IPS-18a (cell line): ENCODE data around the gene CCDC174.

Experiments
- H3K27ac ChIP-seq: one replicate; pipeline ENCODE4 v1.5.1; 2013; ENCODE audit warnings: low read length
- H3K27me3 ChIP-seq: one replicate; pipeline ENCODE4 v1.6.1; 2013; ENCODE audit warnings: mild to moderate bottlenecking, low read length; ENCODE audit not compliant: control insufficient read depth, insufficient read depth
- H3K36me3 ChIP-seq: one replicate; pipeline ENCODE4 v1.6.1; 2013; ENCODE audit warnings: low read depth, low read length; ENCODE audit not compliant: control insufficient read depth
- H3K4me1 ChIP-seq: one replicate; pipeline ENCODE4 v1.6.1; 2013; ENCODE audit warnings: low read depth, low read length; ENCODE audit not compliant: control insufficient read depth
- H3K4me3 ChIP-seq: one replicate; pipeline ENCODE4 v1.5.1; 2013; ENCODE audit warnings: low read length
- H3K9ac ChIP-seq: one replicate; pipeline ENCODE4 v1.6.1; 2013; ENCODE audit warnings: mild to moderate bottlenecking, low read length, moderate library complexity
- H3K9me3 ChIP-seq: one replicate; pipeline ENCODE4 v1.6.1; 2013; ENCODE audit warnings: low read depth, low read length; ENCODE audit not compliant: control insufficient read depth

CCDC174 gene

DNA sequence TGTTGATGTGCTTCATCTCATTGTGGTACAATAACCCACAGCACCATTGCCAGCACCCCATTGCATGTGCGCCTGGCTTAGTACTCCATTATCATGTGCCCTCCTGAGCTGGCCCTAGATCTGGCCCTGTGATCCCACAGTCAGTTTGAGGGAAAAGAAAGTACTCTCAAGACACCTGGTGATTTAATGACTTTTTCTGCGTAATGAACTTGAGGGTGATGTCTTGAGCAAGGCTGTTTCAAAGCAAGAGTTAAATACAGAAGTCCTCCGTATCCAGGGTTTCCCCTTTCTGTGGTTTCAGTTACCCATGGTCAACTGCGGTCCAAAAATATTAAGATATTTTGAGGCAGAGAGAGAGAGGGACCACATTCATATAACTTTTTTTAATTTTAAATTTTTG lies 39.7 kb downstream of the CCDC174 start:
- H3K4me3 ChIP-seq, result no peak overlapping the region
- H3K27me3 ChIP-seq, result no peaks in the 10 kb centered on the region
- H3K9ac ChIP-seq, result no peak overlapping the region
- no peaks in the 10 kb centered on the region for H3K9me3 ChIP-seq
- no peaks in the 10 kb centered on the region for H3K4me1 ChIP-seq
- H3K27ac ChIP-seq, result no peak overlapping the region
- H3K36me3 ChIP-seq, result no peaks in the 10 kb centered on the region

DNA sequence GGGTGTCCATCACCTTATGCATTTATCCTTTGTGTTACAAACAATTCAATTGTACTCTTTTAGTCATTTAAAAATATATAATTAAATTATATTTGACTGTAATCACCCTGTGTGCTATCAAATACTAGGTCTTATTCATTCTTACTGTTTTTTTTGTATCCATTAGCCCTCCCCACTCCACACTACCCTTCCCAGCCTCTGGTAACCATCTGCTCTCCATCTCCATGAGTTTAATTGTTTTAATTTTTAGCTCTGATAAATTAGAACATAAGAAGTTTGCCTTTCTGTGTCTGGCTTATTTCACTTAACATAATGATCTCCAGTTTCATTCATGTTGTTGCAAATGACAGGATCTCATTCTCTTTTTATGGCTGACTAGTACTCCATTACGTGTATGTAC lies 40.2 kb downstream of the CCDC174 start:
- H3K27me3 ChIP-seq, result no peaks in the 10 kb centered on the region
- H3K27ac ChIP-seq, result no peak overlapping the region
- H3K4me3 ChIP-seq, result no peak overlapping the region
- no peak overlapping the region for H3K9ac ChIP-seq
- H3K36me3 ChIP-seq, result no peaks in the 10 kb centered on the region
- no peaks in the 10 kb centered on the region for H3K4me1 ChIP-seq
- no peaks in the 10 kb centered on the region for H3K9me3 ChIP-seq

DNA sequence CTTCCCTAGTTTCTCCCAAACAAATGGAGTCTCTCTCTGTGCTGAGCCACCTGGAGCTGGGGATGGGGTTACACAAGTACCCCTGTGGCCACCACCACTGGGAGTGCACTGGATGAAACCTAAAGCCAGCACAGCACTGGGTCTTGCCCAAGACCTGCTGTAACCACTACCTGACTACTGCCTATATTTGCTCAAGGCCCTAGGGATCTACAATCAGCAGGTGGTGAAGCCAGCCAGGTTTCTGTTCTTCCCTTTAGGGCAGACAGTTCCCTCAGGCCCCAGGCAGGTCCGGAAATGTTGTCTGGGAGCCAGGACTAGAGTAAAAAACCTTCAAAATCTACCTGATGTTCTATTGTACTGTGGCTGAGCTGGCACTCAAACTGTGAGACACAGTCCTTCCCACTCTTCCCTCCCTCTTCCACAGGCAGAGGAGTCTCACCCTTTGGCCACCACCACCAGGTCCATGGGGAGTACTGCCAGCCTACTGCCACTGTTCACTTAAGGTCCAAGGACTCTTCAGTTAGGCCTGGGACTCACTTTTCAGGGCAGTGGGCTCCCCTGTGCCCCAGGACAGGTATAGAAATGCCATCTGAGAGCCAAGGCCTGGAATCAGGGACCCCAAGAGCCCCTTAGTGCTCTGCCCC lies 47.2 kb downstream of the CCDC174 start:
- no peak overlapping the region for H3K27ac ChIP-seq
- H3K4me1 ChIP-seq, result no peaks in the 10 kb centered on the region
- H3K4me3 ChIP-seq, result no peak overlapping the region
- no peaks in the 10 kb centered on the region for H3K27me3 ChIP-seq
- H3K36me3 ChIP-seq, result no peaks in the 10 kb centered on the region
- no peaks in the 10 kb centered on the region for H3K9me3 ChIP-seq
- no peak overlapping the region for H3K9ac ChIP-seq

DNA sequence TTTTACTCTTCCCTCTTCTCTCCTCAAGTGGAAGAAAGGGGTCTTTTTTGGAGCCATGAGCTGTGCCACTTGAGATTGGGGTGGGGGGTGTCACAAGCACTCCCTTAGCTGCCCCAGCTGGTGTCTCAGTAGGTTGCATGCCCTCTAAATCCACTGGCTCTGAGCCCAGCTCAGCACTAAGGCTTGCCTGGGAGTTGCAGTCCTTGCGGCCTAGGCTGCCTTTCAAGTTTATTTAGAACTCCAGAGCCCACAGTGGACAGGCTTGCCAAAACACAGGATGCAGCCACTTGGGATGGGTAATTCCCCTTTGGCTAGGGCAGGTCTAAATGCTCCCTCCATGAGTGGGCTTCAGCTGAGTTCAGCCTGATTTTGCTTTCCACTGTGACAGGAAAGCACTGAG lies 48.1 kb downstream of the CCDC174 start:
- H3K4me1 ChIP-seq, result no peaks in the 10 kb centered on the region
- H3K4me3 ChIP-seq, result no peak overlapping the region
- H3K9me3 ChIP-seq, result no peaks in the 10 kb centered on the region
- no peak overlapping the region for H3K9ac ChIP-seq
- no peaks in the 10 kb centered on the region for H3K27me3 ChIP-seq
- H3K27ac ChIP-seq, result no peak overlapping the region
- H3K36me3 ChIP-seq, result no peaks in the 10 kb centered on the region

DNA sequence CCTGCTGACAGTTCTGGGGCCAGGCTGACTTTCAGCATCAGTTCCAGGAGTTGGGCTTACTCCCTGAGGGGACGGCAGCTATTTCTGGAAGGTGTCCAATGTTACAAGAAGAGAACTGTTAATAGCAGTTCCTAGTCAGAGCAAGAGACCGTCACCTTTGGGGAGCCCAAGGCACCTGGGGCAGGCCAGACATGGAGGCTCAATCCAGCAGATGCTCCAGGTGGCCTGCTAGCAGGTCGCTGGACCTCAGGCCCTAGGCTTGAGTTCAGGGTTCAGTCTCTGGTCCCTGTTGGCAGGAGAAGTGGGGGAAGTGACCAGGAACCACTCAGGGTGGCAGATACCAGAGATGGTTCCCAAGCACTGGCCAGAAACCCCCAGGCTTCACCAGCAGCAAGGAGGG lies 49.3 kb downstream of the CCDC174 start:
- Histone ChIP-seq H3K36me3 (no peaks in the 10 kb centered on the region), H3K4me3 (no peak overlapping the region), H3K27me3 (no peaks in the 10 kb centered on the region), H3K27ac (no peak overlapping the region), H3K4me1 (no peaks in the 10 kb centered on the region), H3K9ac (no peak overlapping the region), H3K9me3 (no peaks in the 10 kb centered on the region)

DNA sequence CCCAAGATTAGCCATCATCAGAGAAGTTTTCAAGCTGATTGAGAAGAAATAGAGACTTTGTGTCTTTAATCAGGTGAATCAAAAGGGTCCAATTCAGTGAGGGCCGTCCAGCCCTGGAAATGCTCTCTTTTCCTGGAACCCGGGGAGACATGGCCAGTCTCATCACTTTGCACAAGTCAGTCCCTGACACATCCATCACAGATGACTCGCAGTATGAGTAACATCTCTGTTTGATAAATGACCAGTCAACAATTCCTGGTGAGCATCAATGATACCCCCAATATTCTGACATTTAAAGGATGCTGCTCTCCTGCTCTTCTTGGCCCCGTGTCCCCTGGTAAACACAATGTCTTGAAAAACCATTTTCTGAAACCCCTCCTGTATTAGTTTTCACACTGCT lies 50.1 kb downstream of the CCDC174 start:
- Histone ChIP-seq H3K36me3 (no peaks in the 10 kb centered on the region), H3K9ac (no peak overlapping the region), H3K27ac (no peak overlapping the region), H3K4me3 (no peak overlapping the region), H3K4me1 (no peaks in the 10 kb centered on the region), H3K27me3 (no peaks in the 10 kb centered on the region), H3K9me3 (no peaks in the 10 kb centered on the region)

DNA sequence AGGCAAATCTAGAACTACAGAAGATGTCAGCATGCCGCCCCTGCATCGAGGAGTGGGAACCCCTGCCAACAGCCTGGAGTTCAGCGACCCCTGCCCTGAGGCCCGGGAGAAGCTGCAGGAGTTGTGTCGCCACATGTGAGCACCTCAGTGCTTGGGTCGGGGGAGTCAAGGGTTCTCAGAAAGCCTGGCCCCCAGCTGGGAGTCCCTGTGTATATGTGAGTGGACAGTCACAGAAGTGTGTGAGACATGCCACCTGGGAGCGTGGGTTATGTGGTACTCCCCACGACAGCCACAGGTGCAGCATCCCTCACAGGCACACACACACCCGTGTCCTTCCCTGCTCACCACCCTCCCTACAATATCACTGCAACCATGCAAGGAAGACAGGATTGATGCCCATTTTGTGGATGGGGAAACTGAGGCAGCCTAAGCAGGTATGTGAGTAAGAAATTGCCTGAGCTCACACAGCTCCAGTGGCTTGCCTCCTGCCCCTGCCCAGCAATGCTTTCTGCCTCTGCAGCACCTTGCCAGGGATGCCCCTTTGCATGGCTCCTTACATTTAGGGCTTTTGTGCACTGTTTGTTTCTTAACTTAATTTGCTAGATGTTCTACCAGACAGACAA lies 51.7 kb downstream of the CCDC174 start:
- no peak overlapping the region for H3K4me3 ChIP-seq
- H3K36me3 ChIP-seq, result no peaks in the 10 kb centered on the region
- no peaks in the 10 kb centered on the region for H3K9me3 ChIP-seq
- H3K27me3 ChIP-seq, result no peaks in the 10 kb centered on the region
- H3K4me1 ChIP-seq, result no peaks in the 10 kb centered on the region
- H3K27ac ChIP-seq, result no peak overlapping the region
- H3K9ac ChIP-seq, result no peak overlapping the region

DNA sequence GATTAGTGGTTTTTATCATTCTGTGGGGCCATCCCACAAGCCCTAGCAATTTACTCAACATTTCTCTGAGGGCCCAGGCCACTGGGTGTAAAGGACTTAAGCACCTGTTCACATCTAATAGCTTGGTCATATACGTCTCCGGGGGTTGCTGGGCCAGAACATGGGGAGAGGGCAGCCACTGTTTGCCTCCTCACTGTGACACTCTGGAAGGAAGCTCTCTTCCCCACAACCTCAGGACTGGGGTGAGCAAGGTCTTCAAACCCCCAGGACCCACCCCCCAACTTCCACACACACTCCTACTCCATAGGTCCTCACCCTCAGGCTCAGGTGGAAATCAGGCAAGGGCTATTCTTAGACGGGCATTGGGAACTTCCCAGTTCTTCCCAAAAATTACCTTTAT lies 52.2 kb downstream of the CCDC174 start:
- Histone ChIP-seq H3K4me3 (no peak overlapping the region), H3K9me3 (no peaks in the 10 kb centered on the region), H3K27ac (no peak overlapping the region), H3K9ac (no peak overlapping the region), H3K27me3 (no peaks in the 10 kb centered on the region), H3K36me3 (no peaks in the 10 kb centered on the region), H3K4me1 (no peaks in the 10 kb centered on the region)

DNA sequence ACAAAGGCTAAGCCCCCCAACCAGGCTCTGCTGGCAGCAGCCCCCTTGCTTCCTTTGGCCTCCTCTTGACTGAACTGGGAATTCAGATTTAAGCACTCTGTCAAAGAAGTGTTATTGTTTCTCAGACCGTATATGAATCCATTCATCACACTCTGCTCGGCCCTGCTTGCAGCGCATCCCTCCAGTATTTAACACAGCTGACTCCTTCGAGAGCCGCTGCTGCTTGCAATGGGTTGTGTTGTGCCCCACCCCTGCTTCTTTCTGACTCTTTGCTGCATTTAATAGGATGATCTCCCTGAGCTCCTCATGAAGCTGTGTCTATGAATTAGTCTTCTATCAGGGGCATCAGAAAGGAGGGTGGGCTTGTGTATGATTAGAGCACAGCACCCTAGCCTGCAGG lies 54.5 kb downstream of the CCDC174 start:
- no peaks in the 10 kb centered on the region for H3K36me3 ChIP-seq
- H3K9me3 ChIP-seq, result no peaks in the 10 kb centered on the region
- no peak overlapping the region for H3K4me3 ChIP-seq
- no peaks in the 10 kb centered on the region for H3K4me1 ChIP-seq
- no peak overlapping the region for H3K27ac ChIP-seq
- no peak overlapping the region for H3K9ac ChIP-seq
- no peaks in the 10 kb centered on the region for H3K27me3 ChIP-seq

DNA sequence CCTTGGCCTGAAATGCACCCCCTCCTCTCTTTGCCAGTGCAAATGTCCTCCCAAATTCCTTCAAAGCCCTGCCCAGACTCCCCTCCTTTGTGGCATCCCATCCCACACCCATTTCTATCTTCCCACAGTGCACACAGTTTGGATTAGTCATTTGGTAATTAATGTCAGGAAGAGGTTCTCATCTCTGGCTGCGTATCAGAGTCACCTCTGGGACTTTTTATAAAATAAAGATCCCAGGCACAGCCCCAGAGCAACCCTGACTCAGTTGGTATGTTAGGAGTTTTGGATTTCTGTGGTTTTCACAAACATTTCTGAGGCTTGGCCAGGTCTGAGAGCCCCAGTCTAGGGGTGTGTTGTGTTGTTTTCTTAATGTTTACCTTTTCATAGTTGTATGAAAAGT lies 65.0 kb downstream of the CCDC174 start:
- no peaks in the 10 kb centered on the region for H3K36me3 ChIP-seq
- no peak overlapping the region for H3K4me3 ChIP-seq
- no peaks in the 10 kb centered on the region for H3K27me3 ChIP-seq
- no peak overlapping the region for H3K27ac ChIP-seq
- H3K9ac ChIP-seq, result no peak overlapping the region
- no peaks in the 10 kb centered on the region for H3K4me1 ChIP-seq
- H3K9me3 ChIP-seq, result no peaks in the 10 kb centered on the region

DNA sequence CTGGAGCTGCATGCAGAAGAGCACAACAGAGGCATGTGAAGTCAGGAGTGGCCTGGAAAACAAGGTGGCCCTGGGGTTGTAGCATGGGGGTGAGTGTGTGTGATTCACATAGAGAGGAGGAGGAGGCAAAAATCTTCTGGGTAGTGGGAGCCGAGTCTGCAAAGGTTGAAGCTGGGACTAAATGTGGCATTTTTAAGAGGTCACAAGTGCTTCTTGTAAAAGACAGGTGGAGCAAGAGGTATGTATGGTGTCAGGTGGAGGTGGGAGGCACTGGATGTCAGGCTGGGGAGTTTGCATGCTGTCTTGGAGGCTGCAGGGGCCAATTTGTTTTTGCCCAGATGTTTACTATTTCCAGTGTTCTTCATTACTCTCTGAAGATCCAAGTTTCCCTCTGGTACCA lies 65.7 kb downstream of the CCDC174 start:
- Histone ChIP-seq H3K9ac (no peak overlapping the region), H3K27me3 (no peaks in the 10 kb centered on the region), H3K4me3 (no peak overlapping the region), H3K27ac (no peak overlapping the region), H3K9me3 (no peaks in the 10 kb centered on the region), H3K4me1 (no peaks in the 10 kb centered on the region), H3K36me3 (no peaks in the 10 kb centered on the region)

DNA sequence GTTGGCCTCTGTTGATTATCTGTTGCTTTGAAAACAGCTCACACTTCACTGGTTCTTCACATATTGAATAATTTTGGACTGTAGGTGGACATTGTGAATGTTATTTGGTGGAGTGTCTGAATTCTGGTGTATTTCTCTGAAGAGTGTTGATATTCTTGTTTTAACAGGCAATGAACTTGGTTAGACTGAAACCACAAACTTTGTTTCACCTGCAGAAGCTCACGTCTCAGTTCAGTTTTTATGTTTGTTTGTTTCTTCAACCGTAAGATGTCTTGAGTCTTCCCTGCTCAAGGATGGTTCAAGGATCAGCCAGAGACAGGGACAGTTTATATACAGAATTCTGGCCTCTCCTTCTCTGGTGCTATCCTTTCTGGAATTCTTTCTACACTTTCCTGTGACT lies 67.0 kb downstream of the CCDC174 start:
- Histone ChIP-seq H3K4me1 (no peaks in the 10 kb centered on the region), H3K27me3 (no peaks in the 10 kb centered on the region), H3K4me3 (no peak overlapping the region), H3K9me3 (no peaks in the 10 kb centered on the region), H3K9ac (no peak overlapping the region), H3K27ac (no peak overlapping the region), H3K36me3 (no peaks in the 10 kb centered on the region)
